ENCODE results near the gene ADARB1.

DNA sequence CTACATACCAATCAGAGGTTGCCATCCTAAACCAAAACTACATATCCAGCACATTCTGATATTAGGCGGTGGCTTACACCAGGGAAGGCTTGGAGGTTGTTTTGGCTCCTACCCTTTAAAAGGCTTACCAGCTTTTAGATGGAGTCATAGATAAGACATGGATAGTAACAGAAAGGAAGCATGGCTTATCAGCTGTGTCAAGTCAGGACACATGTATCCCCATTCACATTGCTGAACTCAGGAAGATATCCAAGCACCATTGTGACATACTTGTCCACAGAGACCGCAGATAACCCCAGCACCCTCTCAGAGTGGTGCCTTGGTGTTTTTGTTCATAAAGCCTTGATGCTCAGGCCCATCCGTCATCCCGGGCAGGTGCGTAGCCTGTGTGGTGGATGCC, 39.7 kb downstream of the ADARB1 start:
- TF ChIP-seq POLR2A (IDR thresholded peaks at IDR 0.05; ENCODE audit: low read depth, low read length) (no peak), TAF1 (IDR thresholded peaks at IDR 0.05; ENCODE audit: borderline replicate concordance, low read depth, low read length) (no peak), POLR2AphosphoS5 (IDR thresholded peaks at IDR 0.05; ENCODE audit: low read depth, low read length) (no peak)

Data from GM12892 (cell line).